Measurements from ENCODE around the gene MXD1.

DNA sequence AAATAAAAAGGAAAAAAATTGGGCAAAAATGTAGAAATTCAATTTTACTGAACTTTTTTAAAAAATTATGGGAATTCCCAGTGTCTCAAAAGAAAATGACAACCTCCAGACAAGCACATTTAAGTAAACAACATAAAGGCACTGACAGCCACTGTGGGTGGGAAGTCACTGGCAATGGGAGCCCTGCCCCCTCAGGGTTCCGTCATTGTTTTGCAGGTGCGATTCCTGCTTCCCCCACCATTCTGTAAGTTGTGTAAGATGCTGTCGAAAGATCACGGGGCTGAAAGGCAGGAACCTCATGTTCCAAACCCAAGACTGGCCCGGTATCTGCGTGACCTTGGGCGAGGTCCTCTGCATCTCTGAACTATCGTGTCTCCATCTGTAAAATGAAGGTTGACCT, 62.3 kb downstream of the MXD1 start:
- TF ChIP-seq POLR2A (IDR thresholded peaks at IDR 0.05): no peak
- TF ChIP-seq, protein P1, sequence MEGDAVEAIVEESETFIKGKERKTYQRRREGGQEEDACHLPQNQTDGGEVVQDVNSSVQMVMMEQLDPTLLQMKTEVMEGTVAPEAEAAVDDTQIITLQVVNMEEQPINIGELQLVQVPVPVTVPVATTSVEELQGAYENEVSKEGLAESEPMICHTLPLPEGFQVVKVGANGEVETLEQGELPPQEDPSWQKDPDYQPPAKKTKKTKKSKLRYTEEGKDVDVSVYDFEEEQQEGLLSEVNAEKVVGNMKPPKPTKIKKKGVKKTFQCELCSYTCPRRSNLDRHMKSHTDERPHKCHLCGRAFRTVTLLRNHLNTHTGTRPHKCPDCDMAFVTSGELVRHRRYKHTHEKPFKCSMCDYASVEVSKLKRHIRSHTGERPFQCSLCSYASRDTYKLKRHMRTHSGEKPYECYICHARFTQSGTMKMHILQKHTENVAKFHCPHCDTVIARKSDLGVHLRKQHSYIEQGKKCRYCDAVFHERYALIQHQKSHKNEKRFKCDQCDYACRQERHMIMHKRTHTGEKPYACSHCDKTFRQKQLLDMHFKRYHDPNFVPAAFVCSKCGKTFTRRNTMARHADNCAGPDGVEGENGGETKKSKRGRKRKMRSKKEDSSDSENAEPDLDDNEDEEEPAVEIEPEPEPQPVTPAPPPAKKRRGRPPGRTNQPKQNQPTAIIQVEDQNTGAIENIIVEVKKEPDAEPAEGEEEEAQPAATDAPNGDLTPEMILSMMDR (IDR thresholded peaks at IDR 0.05): no peak
